H1 (cell line): ENCODE data around the gene SLC7A14. TPM values are rescaled to one million over a fixed set of nuclear protein-coding genes. Genes with fewer than 3 reads are reported as not detected.

Source experiments
- CTCF ChIA-PET: fragments of 300-600 bp; sonication (Branson Sonifier 250); formaldehyde crosslinking; loops from one replicate; lab custom pipeline; 2021; ENCODE audit not compliant: partially characterized antibody; lab: Charles Lee
- POLR2A ChIA-PET: fragments of 300-600 bp; sonication (Branson Sonifier 250); formaldehyde crosslinking; loops from one replicate; lab custom pipeline; 2021; ENCODE audit warnings: inconsistent platforms; ENCODE audit not compliant: partially characterized antibody; lab: Charles Lee
- DNase-seq, 2 experiments: peaks; one replicate each; pipeline versions ENCODE4 v3.0.0 to v3.0.0-alpha.2; 2010 to 2022; ENCODE audit warnings: low spot score in 2 of 2, low read depth in 1 of 2, mixed read lengths in 1 of 2
- FAIRE-seq: peaks from 2 replicates; lab custom pipeline; 2011; peaks lifted over from hg19 to GRCh38; lab: Jason Lieb, UNC
- H2AFZ ChIP-seq: 2 replicates; pipeline ENCODE4 v1.8.1; 2012; ENCODE audit warnings: low read length, inconsistent platforms
- H2AK5ac ChIP-seq: 2 replicates; pipeline ENCODE4 v1.6.1; 2013; ENCODE audit warnings: low read depth, low read length
- H2BK120ac ChIP-seq: replicated peaks from 2 replicates; pipeline ENCODE3; 2013; ENCODE audit warnings: low read depth, low read length, inconsistent platforms
- H2BK12ac ChIP-seq: 2 replicates; pipeline ENCODE4 v1.6.1; 2013; ENCODE audit warnings: low read depth, low read length
- H2BK15ac ChIP-seq: 2 replicates; pipeline ENCODE4 v1.6.1; 2013; ENCODE audit warnings: low read length
- H2BK20ac ChIP-seq: 2 replicates; pipeline ENCODE4 v1.6.1; 2013; ENCODE audit warnings: low read length
- H2BK5ac ChIP-seq: 2 replicates; pipeline ENCODE4 v1.6.1; 2013; ENCODE audit warnings: low read depth, low read length
- H3K14ac ChIP-seq: 2 replicates; pipeline ENCODE4 v1.6.1; 2013; ENCODE audit warnings: inconsistent platforms; ENCODE audit not compliant: insufficient read length
- H3K18ac ChIP-seq: 2 replicates; pipeline ENCODE4 v1.6.1; 2013; ENCODE audit warnings: low read length; ENCODE audit errors: extremely low read depth
- H3K23ac ChIP-seq: 2 replicates; pipeline ENCODE4 v1.6.1; 2013; ENCODE audit warnings: inconsistent platforms; ENCODE audit not compliant: insufficient read length
- H3K23me2 ChIP-seq: 2 replicates; pipeline ENCODE4 v1.6.1; 2013; ENCODE audit warnings: low read depth, low read length
- H3K27ac ChIP-seq: 2 replicates; pipeline ENCODE4 v1.6.1; 2011; ENCODE audit warnings: low read depth, low read length, inconsistent platforms
- H3K27me3 ChIP-seq, 4 experiments: replicated peaks in 1 of 4; 1 replicate in 1 of 4; 2 replicates in 3 of 4; pipeline versions ENCODE4 v1.6.1 to v1.8.1; 2011 to 2013; ENCODE audit warnings: low read length in 3 of 4, mild to moderate bottlenecking in 3 of 4, inconsistent platforms in 2 of 4, mixed read lengths in 2 of 4, moderate library complexity in 1 of 4; ENCODE audit not compliant: control insufficient read depth in 3 of 4, insufficient read depth in 3 of 4; ENCODE audit errors: extremely low read depth in 1 of 4
- H3K36me3 ChIP-seq, 4 experiments: 2 replicates each; pipeline versions ENCODE4 v1.6.1 to v1.8.1; 2011 to 2013; ENCODE audit warnings: mild to moderate bottlenecking in 4 of 4, low read length in 3 of 4, moderate library complexity in 2 of 4, control low read depth in 1 of 4, inconsistent platforms in 1 of 4; ENCODE audit not compliant: insufficient read depth in 4 of 4, control insufficient read depth in 2 of 4
- H3K4ac ChIP-seq: replicated peaks from 2 replicates; pipeline ENCODE3; 2013; ENCODE audit warnings: low read length, low read depth, mixed read lengths, inconsistent platforms; ENCODE audit not compliant: insufficient read length
- H3K4me1 ChIP-seq, 4 experiments: replicated peaks in 1 of 4; 1 replicate in 1 of 4; 2 replicates in 3 of 4; pipeline versions ENCODE4 v1.6.1 to v1.8.1; 2011 to 2013; ENCODE audit warnings: low read length in 3 of 4, inconsistent platforms in 2 of 4, mixed read lengths in 1 of 4; ENCODE audit not compliant: insufficient read depth in 4 of 4, control insufficient read depth in 3 of 4
- H3K4me2 ChIP-seq, 2 experiments: 2 replicates each; pipeline versions ENCODE4 v1.6.1 to v1.8.1; 2011 to 2013; ENCODE audit warnings: low read depth in 2 of 2, low read length in 2 of 2, control low read depth in 1 of 2, inconsistent platforms in 1 of 2, mild to moderate bottlenecking in 1 of 2; ENCODE audit not compliant: insufficient read depth in 1 of 2
- H3K4me3 ChIP-seq, 4 experiments: fragments of 200-600, 300-600 bp in 1 of 4; sonication (generic), shearing (Covaris generic), sonication (Bioruptor Twin) in 1 of 4; 2 replicates each; pipeline versions ENCODE4 v1.5.1 to v1.8.1; 2011 to 2016; ENCODE audit warnings: low read length in 4 of 4, low read depth in 3 of 4, control low read depth in 2 of 4, inconsistent platforms in 2 of 4, mild to moderate bottlenecking in 2 of 4, mixed read lengths in 1 of 4, moderate library complexity in 1 of 4; ENCODE audit not compliant: insufficient read depth in 2 of 4; ENCODE audit errors: extremely low read depth in 1 of 4
- H3K56ac ChIP-seq: replicated peaks from 2 replicates; pipeline ENCODE3; 2013; ENCODE audit warnings: low read depth, mild to moderate bottlenecking, mixed read lengths, low read length, inconsistent platforms; ENCODE audit not compliant: insufficient read length
- H3K79me1 ChIP-seq: 2 replicates; pipeline ENCODE4 v1.6.1; 2013; ENCODE audit warnings: low read depth, low read length, control low read depth
- H3K79me2 ChIP-seq, 2 experiments: 2 replicates each; pipeline versions ENCODE4 v1.6.1 to v1.8.1; 2012 to 2013; ENCODE audit warnings: low read length in 2 of 2, mild to moderate bottlenecking in 2 of 2, inconsistent platforms in 1 of 2; ENCODE audit not compliant: insufficient read depth in 2 of 2, control insufficient read depth in 1 of 2
- H3K9ac ChIP-seq, 4 experiments: replicated peaks in 1 of 4; 1 replicate in 1 of 4; 2 replicates in 3 of 4; pipeline versions ENCODE4 v1.6.1 to v1.8.1; 2011 to 2013; ENCODE audit warnings: low read depth in 3 of 4, low read length in 3 of 4, control low read depth in 2 of 4, mild to moderate bottlenecking in 2 of 4, moderate library complexity in 2 of 4, inconsistent platforms in 1 of 4; ENCODE audit errors: extremely low read depth in 1 of 4
- H3K9me3 ChIP-seq, 2 experiments: 2 replicates each; pipeline versions ENCODE4 v1.6.1 to v1.8.1; 2012 to 2013; ENCODE audit warnings: mild to moderate bottlenecking in 2 of 2, moderate library complexity in 2 of 2, control low read depth in 1 of 2, inconsistent platforms in 1 of 2, low read depth in 1 of 2, low read length in 1 of 2, mixed read lengths in 1 of 2; ENCODE audit not compliant: insufficient read depth in 2 of 2
- H4K20me1 ChIP-seq, 2 experiments: replicated peaks in 1 of 2; 2 replicates each; pipeline versions ENCODE3 to v1.8.1; 2011 to 2013; ENCODE audit warnings: inconsistent platforms in 2 of 2, low read length in 2 of 2, mild to moderate bottlenecking in 1 of 2; ENCODE audit not compliant: insufficient read depth in 2 of 2, control insufficient read depth in 1 of 2
- H4K5ac ChIP-seq: 2 replicates; pipeline ENCODE4 v1.6.1; 2013; ENCODE audit warnings: low read length, low read depth, mixed read lengths, inconsistent platforms; ENCODE audit not compliant: insufficient read length
- H4K8ac ChIP-seq: 2 replicates; pipeline ENCODE4 v1.8.0; 2013; ENCODE audit warnings: mild to moderate bottlenecking, moderate library complexity, low read length, inconsistent platforms; ENCODE audit not compliant: insufficient read depth; ENCODE audit errors: extremely low read depth
- H4K91ac ChIP-seq: replicated peaks from 2 replicates; pipeline ENCODE3; 2013; ENCODE audit warnings: low read length, mixed read lengths, inconsistent platforms; ENCODE audit not compliant: insufficient read length
- ASH2L ChIP-seq: fragments of 200-600, 300-600 bp; sonication (generic); IDR thresholded peaks from one replicate; pipeline ENCODE4 v1.7.1; 2017; ENCODE audit warnings: low read length
- CTCF ChIP-seq, 3 experiments: IDR thresholded peaks; 1 replicate in 2 of 3; 2 replicates in 1 of 3; pipeline versions ENCODE4 v1.5.1 to v1.6.1; 2011; ENCODE audit warnings: low read length in 3 of 3, mild to moderate bottlenecking in 3 of 3, inconsistent platforms in 2 of 3, low read depth in 1 of 3, moderate library complexity in 1 of 3; ENCODE audit not compliant: insufficient read depth in 1 of 3; ENCODE audit errors: control extremely low read depth in 1 of 3
- HDAC2 ChIP-seq, 2 experiments: fragments of 300-600 bp in 1 of 2; sonication (generic) in 1 of 2; IDR thresholded peaks; 2 replicates each; pipeline ENCODE4 v1.6.1; 2011 to 2012; ENCODE audit warnings: low read depth in 2 of 2, low read length in 2 of 2, mild to moderate bottlenecking in 2 of 2, moderate library complexity in 2 of 2, borderline replicate concordance in 1 of 2, inconsistent platforms in 1 of 2
- JUN ChIP-seq: IDR thresholded peaks from 2 replicates; pipeline ENCODE4 v1.6.1; 2011; ENCODE audit warnings: low read depth, mild to moderate bottlenecking, improper control_type of control experiment, low read length
- SIRT6 ChIP-seq: IDR thresholded peaks from one replicate; pipeline ENCODE4 v1.7.1; 2012; ENCODE audit warnings: low read length, inconsistent platforms
- WGBS, 2 experiments: shearing (Covaris generic) in 1 of 2; methylation state at CpG; one replicate each; pipeline versions ENCODE4 v1.1.6 to v1.1.7; 2013 to 2015; ENCODE audit warnings: low lambda C conversion rate in 2 of 2, mixed read lengths in 2 of 2, inconsistent platforms in 1 of 2, low coverage in 1 of 2, missing lambda C conversion rate in 1 of 2; ENCODE audit not compliant: insufficient replicate concordance in 2 of 2, insufficient coverage in 1 of 2, insufficient read length in 1 of 2; ENCODE audit errors: extremely low coverage in 1 of 2, missing lambda C conversion rate in 1 of 2; 5-methylcytosine and 5-hydroxymethylcytosine counted together
- polyA plus RNA-seq, 7 experiments: library from polyadenylated mRNA; depleted of rRNA in 3 of 7; stranded (reverse) in 5 of 7; unstranded in 2 of 7; fragments of >200 nt in 5 of 7; fragments of 200-250 nt in 2 of 7; gene quantifications; 1 replicate in 5 of 7; 2 replicates in 1 of 7; 4 replicates in 1 of 7; pipeline versions ENCODE4 v1.2.1 to v1.2.3, GENCODE V29; 2011 to 2013; ENCODE audit warnings: missing spikeins in 2 of 7, mixed read lengths in 2 of 7
- total RNA-seq: library from RNA; stranded (reverse); fragmentation: NEBNext Ultra II Directional; extraction: Animal tissue kit (Norgen Biotek cat#: 25700); gene quantifications from 2 replicates; pipeline ENCODE4 v1.2.1, GENCODE V29; 2021

The SLC7A14 gene
- total and polyA plus RNA-seq, 2 of the 8 experiments (the other 6 are each of a cell fraction or from before 2014, with no cell fraction given): 0.21 to 0.95 TPM

DNA sequence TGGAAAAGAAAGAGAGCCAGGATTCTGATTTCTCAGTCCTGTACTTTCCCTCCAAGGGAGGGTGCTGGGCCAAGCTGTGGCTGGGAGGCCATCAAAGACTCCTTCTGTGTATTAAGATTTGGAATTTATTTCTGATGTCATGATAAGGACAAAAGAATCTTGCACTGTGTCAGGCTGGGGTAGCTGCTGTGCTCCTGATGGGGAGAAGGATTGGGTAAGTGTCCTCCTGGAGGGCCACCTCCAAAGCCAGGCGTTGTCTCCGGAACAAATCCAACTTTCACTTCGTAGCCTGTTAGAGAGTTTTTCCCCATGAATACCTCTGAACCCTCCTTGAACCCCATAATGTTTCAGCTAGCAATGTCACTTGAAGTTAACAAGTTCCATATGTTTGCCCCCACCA is 137.3 kb downstream of the SLC7A14 start:
- H2AFZ ChIP-seq: no peak overlapping the region; the same call in 1 of the 2 replicates
- POLR2A ChIA-PET: no interaction called here
- no peaks in the 10 kb centered on the region for H3K9me3 ChIP-seq
- no peak for TF ChIP-seq SIRT6
- TF ChIP-seq JUN: no peak
- TF ChIP-seq ASH2L: no peak
- TF ChIP-seq CTCF (IDR thresholded peaks at IDR 0.05; ENCODE audit: control extremely low read depth in 1 of 3, insufficient read depth in 1 of 3, low read depth in 1 of 3, low read length in 3 of 3): no peak
- no peak for TF ChIP-seq HDAC2 (IDR thresholded peaks at IDR 0.05; ENCODE audit: borderline replicate concordance in 1 of 2, low read depth in 2 of 2, low read length in 2 of 2)
- TF ChIP-seq, all 59 proteins: peak for 0
- CTCF ChIA-PET: interaction anchor here (0.6 to 1.0 kb wide), 4 partner anchors 10 to 369 kb away, joined by 3 read pairs; no protein-coding TSS in a partner anchor
- Histone ChIP-seq H3K9ac (no peak overlapping the region), H3K27ac (no peak overlapping the region), H3K4ac (no peak overlapping the region), H4K5ac (no peak overlapping the region), H3K36me3 (no peaks in the 10 kb centered on the region), H2BK20ac (no peak overlapping the region), H2BK12ac (no peak overlapping the region), H2BK5ac (no peak overlapping the region), H3K4me3 (no peak overlapping the region), H3K23me2 (no peaks in the 10 kb centered on the region), H3K27me3 (no peaks in the 10 kb centered on the region), H3K79me1 (no peaks in the 10 kb centered on the region), H3K4me1 (no peaks in the 10 kb centered on the region), H3K23ac (no peak overlapping the region), H3K14ac (no peak overlapping the region), H3K56ac (no peak overlapping the region), H4K8ac (no peak overlapping the region), H4K20me1 (no peaks in the 10 kb centered on the region), H3K4me2 (no peak overlapping the region), H4K91ac (no peak overlapping the region), H2BK120ac (no peak overlapping the region), H3K79me2 (no peaks in the 10 kb centered on the region), H3K18ac (no peak overlapping the region), H2AK5ac (no peak overlapping the region), H2BK15ac (no peak overlapping the region)
- DNase-seq (no peak), FAIRE-seq (no peak)
- WGBS, 2 experiments: 91% methylated on average over 3 of the region's 3 CpGs; no CpG with 5 or more reads in 1 of the 2 experiments
